Activated T-cell treated with anti-CD3 and anti-CD28 coated beads, Interleukin-2, amount 50 U/mL, for 72 hours (primary cell): ENCODE measurements around the gene DBF4. TPM values are rescaled to one million over a fixed set of nuclear protein-coding genes. Genes with fewer than 3 reads are reported as not detected.
"Not testable (repeated sequence)": the region's sequence is repeated elsewhere in the genome, so short reads cannot be mapped to it uniquely, and the experiment has no call there.

ENCODE experiments used
- ATAC-seq, 2 donors: fragments of 150-1000 bp; cut with Tn5 transposase; replicated peaks in 1 of 2; 2 replicates each; pipeline ENCODE4 v1.10.0; 2021; ENCODE audit warnings: moderate library complexity in 2 of 2, mild to moderate bottlenecking in 1 of 2
- DNase-seq, 2 donors: peaks; one replicate each; pipeline ENCODE4 v3.0.0; 2021 to 2022; ENCODE audit warnings: mixed read lengths in 1 of 2
- H3K27ac Mint-ChIP-seq: one replicate; pipeline ENCODE4 v1.8.0; 2022; ENCODE audit warnings: mild to moderate bottlenecking, moderate library complexity, mixed read lengths
- H3K27me3 Mint-ChIP-seq: one replicate; pipeline ENCODE4 v1.8.0; 2022; ENCODE audit warnings: low read depth, mixed read lengths
- H3K36me3 Mint-ChIP-seq, 2 donors: one replicate each; pipeline ENCODE4 v1.8.0; 2022; ENCODE audit warnings: mixed read lengths in 2 of 2, mild to moderate bottlenecking in 1 of 2; ENCODE audit not compliant: insufficient read depth in 2 of 2
- H3K4me1 Mint-ChIP-seq: one replicate; pipeline ENCODE4 v1.8.0; 2022; ENCODE audit warnings: low read depth, mixed read lengths
- H3K4me3 Mint-ChIP-seq, 2 donors: one replicate each; pipeline ENCODE4 v1.8.0; 2022; ENCODE audit warnings: mild to moderate bottlenecking in 2 of 2, mixed read lengths in 2 of 2, moderate library complexity in 2 of 2
- H3K9me3 Mint-ChIP-seq, 2 donors: one replicate each; pipeline ENCODE4 v1.8.0; 2022; ENCODE audit warnings: mixed read lengths in 2 of 2
- total RNA-seq, 2 donors: library from RNA; stranded (reverse); gene quantifications; one replicate each; pipeline ENCODE4 v1.2.3, GENCODE V29; 2022

Gene DBF4
- total RNA-seq, 2 donors from 2014 or later: 65.4 to 75.7 TPM

DNA sequence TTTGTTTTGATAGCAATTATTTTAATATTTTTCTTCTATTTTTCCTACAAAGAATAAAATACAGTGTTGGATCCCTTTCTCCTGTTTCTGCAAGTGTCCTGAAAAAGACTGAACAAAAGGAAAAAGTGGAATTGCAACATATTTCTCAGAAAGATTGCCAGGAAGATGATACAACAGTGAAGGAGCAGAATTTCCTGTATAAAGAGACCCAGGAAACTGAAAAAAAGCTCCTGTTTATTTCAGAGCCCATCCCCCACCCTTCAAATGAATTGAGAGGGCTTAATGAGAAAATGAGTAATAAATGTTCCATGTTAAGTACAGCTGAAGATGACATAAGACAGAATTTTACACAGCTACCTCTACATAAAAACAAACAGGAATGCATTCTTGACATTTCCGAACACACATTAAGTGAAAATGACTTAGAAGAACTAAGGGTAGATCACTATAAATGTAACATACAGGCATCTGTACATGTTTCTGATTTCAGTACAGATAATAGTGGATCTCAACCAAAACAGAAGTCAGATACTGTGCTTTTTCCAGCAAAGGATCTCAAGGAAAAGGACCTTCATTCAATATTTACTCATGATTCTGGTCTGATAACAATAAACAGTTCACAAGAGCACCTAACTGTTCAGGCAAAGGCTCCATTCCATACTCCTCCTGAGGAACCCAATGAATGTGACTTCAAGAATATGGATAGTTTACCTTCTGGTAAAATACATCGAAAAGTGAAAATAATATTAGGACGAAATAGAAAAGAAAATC is 31.0 kb downstream of the DBF4 start:
- H3K27ac Mint-ChIP-seq: peak overlapping the region; percentile 22
- H3K4me1 Mint-ChIP-seq, DNase-seq, H3K27me3 Mint-ChIP-seq, ATAC-seq, H3K4me3 Mint-ChIP-seq, H3K9me3 Mint-ChIP-seq: not testable (repeated sequence)
- peaks cover 5 to 20% of the 10 kb centered on the region in 2 donors for H3K36me3 Mint-ChIP-seq

DNA sequence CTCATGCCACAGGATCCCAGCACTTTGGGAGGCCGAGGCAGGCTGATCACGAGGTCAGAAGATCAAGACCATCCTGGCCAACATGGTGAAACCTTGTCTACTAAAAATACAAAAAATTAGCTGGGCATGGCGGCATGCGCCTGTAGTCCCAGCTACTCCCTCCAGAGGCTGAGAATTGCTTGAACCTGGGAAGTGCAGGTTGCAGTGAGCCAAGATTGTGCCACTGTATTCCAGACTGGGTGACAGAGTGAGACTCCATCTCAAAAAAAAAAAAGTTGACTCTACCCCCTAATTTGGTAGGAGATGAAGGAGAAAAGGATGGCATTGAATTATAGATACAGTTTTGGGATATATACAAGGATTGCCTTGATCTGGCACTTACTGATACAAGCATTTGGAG is 32.5 kb downstream of the DBF4 start:
- H3K9me3 Mint-ChIP-seq, H3K27me3 Mint-ChIP-seq, H3K4me1 Mint-ChIP-seq, ATAC-seq, DNase-seq, H3K4me3 Mint-ChIP-seq, H3K27ac Mint-ChIP-seq: not testable (repeated sequence)
- peaks cover 5 to 14% of the 10 kb centered on the region in 2 donors for H3K36me3 Mint-ChIP-seq

DNA sequence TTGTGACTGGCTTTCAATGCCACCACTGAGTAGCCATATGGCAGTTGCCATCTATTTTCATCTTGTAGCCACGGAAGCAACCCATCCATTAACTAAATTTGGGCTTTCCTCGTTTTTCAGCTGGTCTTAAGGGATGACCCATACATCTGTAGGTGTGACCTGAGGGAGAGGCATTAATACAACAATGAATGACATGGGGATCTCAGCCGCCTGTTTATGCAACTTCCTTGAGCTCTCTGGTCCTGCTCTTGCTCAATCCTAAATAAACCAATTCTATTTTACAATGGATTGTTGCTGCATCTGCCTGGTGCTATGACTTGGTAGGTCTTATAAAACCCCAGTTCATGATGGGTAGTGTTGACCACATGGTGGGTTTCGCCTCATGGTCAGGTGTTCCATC is 35.8 kb downstream of the DBF4 start:
- no peaks in the 10 kb centered on the region for H3K4me1 Mint-ChIP-seq
- H3K36me3 Mint-ChIP-seq: peaks cover 3 to 7% of the 10 kb centered on the region in 2 donors
- no peaks in the 10 kb centered on the region for H3K9me3 Mint-ChIP-seq
- no peak overlapping the region for H3K4me3 Mint-ChIP-seq
- no peak for DNase-seq
- no peak overlapping the region for H3K27ac Mint-ChIP-seq
- H3K27me3 Mint-ChIP-seq: no peaks in the 10 kb centered on the region
- ATAC-seq: no peak

DNA sequence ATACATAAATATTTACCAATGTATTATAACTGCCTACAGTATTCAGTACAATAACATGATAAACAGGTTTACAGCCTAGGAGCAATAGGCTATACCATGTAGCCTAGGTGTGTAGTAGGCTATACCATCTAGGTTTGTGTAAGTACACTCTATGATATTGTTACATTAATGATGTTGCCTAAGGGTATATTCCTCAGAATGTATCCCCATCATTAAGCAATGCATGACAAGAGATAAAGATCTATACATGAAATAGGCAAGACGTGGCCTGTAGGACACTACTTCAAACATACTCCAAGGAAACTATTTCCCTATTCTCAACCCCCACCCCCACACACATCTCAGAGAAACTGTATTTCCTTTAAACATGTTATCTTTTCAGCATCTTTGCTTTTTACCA is 42.4 kb downstream of the DBF4 start:
- H3K9me3 Mint-ChIP-seq: no peaks in the 10 kb centered on the region
- no peak overlapping the region for H3K4me3 Mint-ChIP-seq
- no peaks in the 10 kb centered on the region for H3K4me1 Mint-ChIP-seq
- DNase-seq: no peak
- H3K36me3 Mint-ChIP-seq: no peaks in the 10 kb centered on the region
- H3K27ac Mint-ChIP-seq: no peak overlapping the region
- H3K27me3 Mint-ChIP-seq: peaks cover 5% of the 10 kb centered on the region
- ATAC-seq: no peak

DNA sequence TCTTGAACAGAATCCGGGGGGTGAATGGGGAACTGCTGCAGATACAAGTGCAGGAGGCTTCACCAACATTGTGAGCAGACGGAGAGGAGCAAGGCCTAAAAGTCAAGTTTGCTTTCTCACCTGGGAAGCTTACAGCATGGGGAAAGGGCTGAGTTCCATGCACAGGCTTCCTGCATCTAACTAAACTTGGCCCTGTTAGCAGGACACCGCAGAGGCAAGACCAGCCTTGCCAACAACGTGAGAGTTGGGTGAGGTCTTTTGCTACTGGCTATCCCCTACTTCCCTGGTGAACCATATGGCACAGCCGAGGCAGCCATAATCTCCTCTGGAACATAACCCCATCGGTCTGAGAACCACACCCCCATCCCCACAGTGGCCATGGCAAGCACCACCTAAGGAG is 43.6 kb downstream of the DBF4 start:
- H3K4me3 Mint-ChIP-seq: no peak overlapping the region
- H3K27me3 Mint-ChIP-seq: peaks cover 7% of the 10 kb centered on the region
- H3K36me3 Mint-ChIP-seq: no peaks in the 10 kb centered on the region
- no peaks in the 10 kb centered on the region for H3K4me1 Mint-ChIP-seq
- no peaks in the 10 kb centered on the region for H3K9me3 Mint-ChIP-seq
- ATAC-seq (no peak), DNase-seq (no peak)
- no peak overlapping the region for H3K27ac Mint-ChIP-seq

DNA sequence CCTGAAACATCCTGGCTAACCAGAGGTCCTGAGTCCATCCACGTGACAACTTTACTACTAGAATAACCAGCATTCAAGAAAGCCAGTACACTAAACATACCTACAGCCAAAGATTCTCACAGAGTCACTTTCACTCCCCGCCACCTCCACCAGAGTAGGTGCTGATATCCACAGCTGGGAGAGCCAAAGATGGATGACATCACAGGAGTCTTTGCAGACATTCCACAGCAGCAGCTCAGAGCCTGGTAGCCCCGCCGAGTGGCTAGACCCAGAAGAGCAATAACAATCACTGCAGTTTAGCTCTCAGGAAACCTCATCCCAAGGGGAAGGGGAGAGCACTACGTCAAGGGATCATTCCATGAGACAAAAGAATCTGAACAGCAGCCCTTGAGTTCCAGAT is 44.3 kb downstream of the DBF4 start:
- ATAC-seq (no peak), DNase-seq (no peak)
- Mint-ChIP-seq H3K4me1 (no peaks in the 10 kb centered on the region), H3K27me3 (peaks cover 7% of the 10 kb centered on the region), H3K36me3 (no peaks in the 10 kb centered on the region), H3K4me3 (no peak overlapping the region), H3K9me3 (no peaks in the 10 kb centered on the region), H3K27ac (no peak overlapping the region)

DNA sequence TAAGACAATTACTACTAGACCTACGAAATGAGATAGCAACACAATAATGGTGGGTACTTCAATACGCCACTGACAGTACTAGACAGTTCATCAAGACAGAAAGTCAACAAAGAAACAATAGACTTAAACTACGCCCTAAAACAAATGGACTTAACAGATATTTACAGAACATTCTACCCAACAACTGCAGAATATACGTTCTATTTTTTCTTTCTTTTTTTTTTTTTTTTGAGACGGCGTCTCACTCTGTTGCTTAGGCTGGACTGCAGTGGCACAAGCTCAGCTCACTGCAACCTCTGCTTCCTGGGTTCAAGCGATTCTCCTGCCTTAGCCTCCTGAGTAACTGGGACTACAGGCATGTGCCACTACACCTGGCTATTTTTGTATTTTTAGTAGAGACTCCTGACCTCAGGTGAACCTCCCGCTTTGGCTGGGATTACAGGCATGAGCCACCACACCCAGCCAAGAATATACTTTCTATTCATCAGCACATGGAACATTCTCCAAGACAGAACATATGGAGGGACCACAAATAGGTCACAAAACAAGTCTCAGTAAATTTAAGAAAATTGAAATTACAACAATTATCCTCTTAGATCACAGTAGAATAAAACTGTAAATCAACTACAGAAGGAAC is 46.6 kb downstream of the DBF4 start:
- not testable (repeated sequence) for H3K27me3 Mint-ChIP-seq, DNase-seq, H3K9me3 Mint-ChIP-seq, H3K4me3 Mint-ChIP-seq, H3K36me3 Mint-ChIP-seq, H3K4me1 Mint-ChIP-seq, H3K27ac Mint-ChIP-seq, ATAC-seq

DNA sequence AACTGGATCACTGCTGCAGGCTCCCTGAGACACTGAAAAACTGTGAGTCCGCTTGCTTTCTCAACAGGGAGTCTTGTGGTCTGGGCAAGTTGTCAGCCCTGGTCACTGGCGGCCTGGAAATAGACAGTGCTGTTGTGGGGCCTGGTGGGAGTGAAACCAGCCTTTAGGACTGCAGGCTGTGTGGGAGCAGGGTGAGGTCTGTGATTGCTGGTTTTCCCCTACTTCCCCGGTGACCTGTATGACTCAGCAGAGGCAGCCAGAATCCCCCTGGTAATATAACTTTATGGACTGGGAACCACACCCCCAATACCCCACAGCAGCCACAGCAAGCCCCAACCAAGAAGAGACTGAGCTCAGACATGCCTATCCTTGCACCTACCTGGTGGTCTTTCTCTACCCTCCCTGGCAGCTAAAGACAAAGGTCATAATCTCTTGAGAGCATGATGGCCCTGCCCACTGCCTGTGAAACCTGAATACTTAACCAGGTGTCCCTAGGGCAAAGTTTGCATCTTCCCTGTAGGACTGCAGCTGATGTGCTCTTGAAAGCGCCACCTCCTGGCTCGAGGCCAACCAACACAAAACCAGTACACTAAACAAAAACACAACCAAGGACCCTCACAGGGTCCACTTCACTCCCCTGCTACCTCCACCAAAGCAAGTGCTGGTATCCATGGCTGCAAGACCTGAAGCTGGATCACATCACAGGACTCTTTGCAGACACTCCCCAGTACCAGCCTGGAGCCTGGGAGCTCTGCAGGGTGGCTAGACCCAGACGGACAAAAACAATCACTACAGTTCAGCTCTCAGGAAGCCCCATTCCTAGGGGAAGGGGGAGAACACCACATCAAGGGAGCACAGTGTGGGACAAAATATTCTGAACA is 50.5 kb downstream of the DBF4 start:
- H3K36me3 Mint-ChIP-seq: no peaks in the 10 kb centered on the region
- no peak overlapping the region for H3K27ac Mint-ChIP-seq
- H3K4me1 Mint-ChIP-seq: peaks cover 9% of the 10 kb centered on the region
- H3K9me3 Mint-ChIP-seq: no peaks in the 10 kb centered on the region
- peak overlapping the region in 1 of 2 donors; percentile 25 for H3K4me3 Mint-ChIP-seq
- peaks cover 7% of the 10 kb centered on the region for H3K27me3 Mint-ChIP-seq
- ATAC-seq (peak; percentile 76 to 83), DNase-seq (peak; percentile 27 to 29)

DNA sequence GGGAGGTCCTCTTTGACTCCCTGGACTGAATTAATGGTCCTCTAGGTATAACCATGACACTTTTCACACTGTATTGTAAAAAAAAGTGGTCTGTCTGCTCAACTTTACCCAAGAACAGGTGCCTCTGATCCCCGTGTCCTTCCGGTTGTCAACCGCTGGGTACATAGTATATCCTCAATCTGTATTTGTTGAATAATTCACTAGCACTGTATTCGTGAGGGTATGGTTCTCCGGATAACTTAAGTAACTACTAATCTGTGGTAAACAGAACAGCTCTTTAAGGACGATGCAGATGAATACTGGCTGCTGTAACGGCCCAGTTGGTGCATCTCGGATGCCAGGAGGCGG is 57.3 kb downstream of the DBF4 start:
- Mint-ChIP-seq H3K36me3 (no peaks in the 10 kb centered on the region), H3K27ac (no peak overlapping the region), H3K4me1 (peaks cover 17% of the 10 kb centered on the region), H3K27me3 (no peaks in the 10 kb centered on the region), H3K4me3 (peak overlapping the region; percentile 87 to 92), H3K9me3 (no peaks in the 10 kb centered on the region)
- DNase-seq (no peak), ATAC-seq (no peak)

DNA sequence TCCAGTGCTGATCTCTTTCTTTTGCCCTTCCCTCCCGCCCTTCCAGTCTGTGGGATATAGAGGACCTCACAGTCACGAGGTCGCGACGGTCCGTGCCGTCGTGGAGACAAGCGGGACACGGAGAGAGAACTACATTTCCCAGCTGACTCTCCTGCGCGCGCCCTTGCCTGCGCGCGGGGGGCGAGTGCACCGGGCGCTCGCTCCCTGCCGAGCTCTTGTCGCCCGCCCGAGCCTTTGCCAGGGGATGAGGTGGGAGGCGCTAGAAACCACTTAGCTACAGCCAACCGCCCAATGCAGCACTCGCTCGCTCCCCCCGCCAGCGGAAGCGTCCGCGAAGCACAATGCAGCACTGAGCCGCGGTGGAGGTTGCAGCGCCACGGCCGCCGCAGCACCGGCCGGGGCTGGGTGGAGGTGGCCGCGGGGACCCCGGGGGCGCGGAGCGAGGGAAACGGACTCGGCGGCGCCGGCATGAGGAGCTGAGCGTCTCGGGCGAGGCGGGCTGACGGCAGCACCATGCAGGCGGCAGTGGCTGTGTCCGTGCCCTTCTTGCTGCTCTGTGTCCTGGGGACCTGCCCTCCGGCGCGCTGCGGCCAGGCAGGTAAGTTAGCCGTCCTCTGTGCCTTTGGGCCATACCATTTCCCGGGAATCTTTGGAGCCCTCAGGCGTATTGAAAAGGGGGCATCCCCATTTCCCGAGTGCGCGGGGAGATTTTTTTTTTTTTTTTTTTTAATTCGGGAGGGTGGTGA is 57.8 kb downstream of the DBF4 start, which contains the start of gene ADAM22:
Gene ADAM22, plus strand, starts transcription at position 299 of the 746 bp plus-strand sequence. Its CDS starts 215 bp downstream, at position 514.
- H3K27me3 Mint-ChIP-seq: no peaks in the 10 kb centered on the region
- peak; percentile 96 to 98 for ATAC-seq
- peak; percentile 85 to 88 for DNase-seq
- no peak within 1 kb of the TSS for H3K27ac Mint-ChIP-seq
- peak within 1 kb of the TSS; percentile 87 to 92 for H3K4me3 Mint-ChIP-seq
- H3K9me3 Mint-ChIP-seq: no peaks in the 10 kb centered on the region
- H3K4me1 Mint-ChIP-seq: peaks cover 17% of the 10 kb centered on the region
- peaks cover 0 to 2% of the 10 kb centered on the region in 2 donors for H3K36me3 Mint-ChIP-seq

DNA sequence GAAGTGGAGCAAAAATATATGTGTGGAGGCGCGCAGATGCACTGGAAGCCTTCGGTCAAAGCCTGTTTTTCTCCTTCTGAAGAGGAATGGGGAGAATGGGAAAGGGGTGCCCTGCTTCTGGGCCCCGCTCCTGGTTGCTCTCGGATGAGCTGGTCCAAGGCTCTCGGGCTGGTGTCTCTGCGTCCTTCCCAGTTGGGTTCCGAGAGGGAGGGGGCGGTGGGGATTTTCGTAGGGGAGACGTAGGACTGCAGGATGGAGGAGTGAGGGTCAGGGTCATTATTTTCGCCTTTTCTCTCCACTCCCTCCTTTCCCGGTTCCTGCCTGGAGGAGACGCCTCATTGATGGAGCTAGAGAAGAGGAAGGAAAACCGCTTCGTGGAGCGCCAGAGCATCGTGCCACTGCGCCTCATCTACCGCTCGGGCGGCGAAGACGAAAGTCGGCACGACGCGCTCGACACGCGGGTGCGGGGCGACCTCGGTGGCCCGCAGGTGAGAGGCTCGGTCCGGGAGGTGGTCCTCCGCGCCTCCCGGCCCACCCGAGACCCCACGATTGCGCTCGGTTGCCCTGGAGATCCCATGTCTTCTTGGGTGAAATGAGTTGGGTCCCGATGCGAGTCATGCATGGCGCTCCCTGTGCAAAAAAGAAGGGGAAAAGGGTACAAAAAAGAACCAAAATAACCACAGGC is 58.5 kb downstream of the DBF4 start:
- ATAC-seq (no peak), DNase-seq (peak; percentile 20 to 22)
- Mint-ChIP-seq H3K4me1 (peaks cover 17% of the 10 kb centered on the region), H3K4me3 (peak overlapping the region; percentile 87 to 92), H3K36me3 (peaks cover 0 to 2% of the 10 kb centered on the region in 2 donors), H3K27me3 (no peaks in the 10 kb centered on the region), H3K27ac (no peak overlapping the region), H3K9me3 (no peaks in the 10 kb centered on the region)

DNA sequence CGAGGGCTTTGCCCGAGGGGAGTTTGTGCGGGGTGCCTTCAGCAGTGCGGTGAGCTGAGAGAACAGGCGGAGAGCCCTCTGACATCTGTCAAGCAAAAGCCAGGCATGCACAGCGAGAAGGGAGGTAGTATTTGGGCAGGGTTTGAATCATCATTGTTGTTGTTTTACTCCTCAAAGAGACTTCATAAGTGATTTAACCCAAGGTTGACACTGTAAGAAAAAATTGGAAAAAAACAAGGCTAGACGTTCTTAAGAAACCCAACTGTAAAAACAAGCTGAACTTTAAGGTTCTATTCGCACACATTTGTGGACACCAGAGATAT is 59.1 kb downstream of the DBF4 start:
- DNase-seq (peak in 1 of 2 donors; percentile 8), ATAC-seq (no peak)
- H3K36me3 Mint-ChIP-seq: peaks cover 0 to 2% of the 10 kb centered on the region in 2 donors
- no peaks in the 10 kb centered on the region for H3K27me3 Mint-ChIP-seq
- H3K27ac Mint-ChIP-seq: no peak overlapping the region
- H3K4me1 Mint-ChIP-seq: peaks cover 17% of the 10 kb centered on the region
- peak overlapping the region; percentile 87 to 92 for H3K4me3 Mint-ChIP-seq
- H3K9me3 Mint-ChIP-seq: no peaks in the 10 kb centered on the region
